Stimulated activated CD4-positive, alpha-beta T cell treated with anti-CD3 and anti-CD28 coated beads, Interleukin-4, amount 100 ng/mL, for 4 hours (primary cell): Measurements from ENCODE around the gene TEDC1.
"Not testable (repeated sequence)": the region's sequence is repeated elsewhere in the genome, so short reads cannot be mapped to it uniquely, and the experiment has no call there.

Experiments used
- DNase-seq, 2 experiments: peaks; one replicate each; pipeline ENCODE4 v3.0.0-alpha.2; 2020

The TEDC1 gene

DNA sequence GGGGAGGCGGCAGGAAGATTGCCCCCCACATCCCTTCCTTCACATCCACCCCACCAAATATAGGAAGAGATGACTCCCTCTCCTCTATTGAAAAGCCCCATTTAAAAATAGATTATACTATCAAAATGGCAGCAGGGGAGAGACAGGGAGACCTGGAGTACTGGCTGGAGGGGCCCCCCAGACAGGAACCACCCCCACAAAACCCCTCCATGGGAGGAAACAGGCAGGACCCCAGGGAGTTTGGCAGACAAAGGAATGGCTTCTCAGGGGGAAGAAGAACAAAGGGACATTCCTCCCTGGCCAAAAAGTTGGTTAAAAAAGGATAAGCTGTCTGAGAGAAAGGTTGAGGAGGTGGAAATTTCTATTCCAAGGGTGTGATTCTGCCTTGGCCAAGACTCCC lies 54.6 kb downstream of the TEDC1 start:
- DNase-seq, result not testable (repeated sequence)

DNA sequence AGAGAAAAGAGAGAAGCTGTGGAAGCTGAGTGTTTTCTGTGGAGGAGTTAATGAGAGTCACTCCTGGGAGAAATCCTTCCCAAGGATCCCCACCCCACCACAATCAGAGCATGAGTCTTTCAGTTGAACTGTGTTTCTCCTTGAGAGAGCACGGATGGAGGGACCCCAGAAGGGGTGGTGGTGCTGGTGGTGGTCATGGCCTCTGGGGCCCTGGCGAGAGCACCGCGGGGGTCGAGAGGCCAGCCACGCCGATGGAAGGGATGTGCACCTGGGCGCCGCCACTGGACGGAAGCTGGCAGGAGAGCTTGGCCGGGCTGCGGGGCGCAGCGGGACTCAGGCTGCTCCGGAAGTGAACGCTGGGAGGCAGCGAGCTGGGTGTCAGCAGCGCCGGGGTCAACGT lies 55.4 kb downstream of the TEDC1 start:
- DNase-seq, result not testable (repeated sequence)

DNA sequence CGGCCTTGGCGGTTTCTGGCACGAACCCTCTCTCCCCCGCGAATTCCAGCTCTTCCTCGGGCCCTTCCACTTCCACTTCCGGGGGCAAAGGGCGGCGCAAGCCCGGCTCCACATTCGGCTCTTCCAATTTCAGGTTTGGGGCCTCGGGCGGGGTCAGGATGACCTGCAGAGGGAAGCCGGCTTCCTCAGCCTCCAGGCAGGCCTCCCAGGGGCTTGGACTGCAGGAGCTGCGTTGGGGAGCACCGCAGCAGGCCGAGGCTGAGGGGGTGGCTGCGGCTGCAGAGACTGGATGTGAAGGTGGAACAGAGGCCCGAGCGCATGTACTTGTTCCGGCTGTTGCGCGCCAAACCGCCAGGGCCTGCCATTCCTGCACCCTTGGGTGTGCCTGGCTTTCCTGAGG lies 56.0 kb downstream of the TEDC1 start:
- DNase-seq, result not testable (repeated sequence)

DNA sequence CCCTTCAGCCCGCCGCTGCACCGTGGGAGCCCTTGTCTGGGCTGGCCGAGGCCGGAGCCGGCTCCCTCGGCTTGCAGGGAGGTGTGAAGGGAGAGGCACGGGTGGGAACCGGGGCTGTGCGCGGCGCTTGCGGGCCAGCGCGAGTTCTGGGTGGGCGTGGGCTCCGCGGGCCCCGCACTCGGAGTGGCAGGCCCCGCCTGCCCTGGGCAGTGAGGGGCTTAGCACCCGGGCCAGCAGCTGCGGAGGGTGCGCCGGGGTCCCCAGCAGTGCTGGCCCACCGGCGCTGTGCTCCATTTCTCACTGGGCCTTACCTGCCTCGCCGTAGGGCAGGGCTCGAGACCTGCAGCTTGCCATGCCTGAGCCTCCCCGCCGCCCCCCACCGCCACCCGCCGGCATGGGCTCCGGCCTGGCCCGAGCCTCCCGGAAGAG lies 56.7 kb downstream of the TEDC1 start:
- no peak for DNase-seq
